ENCODE measurements around the gene ANKMY1. TPM values are rescaled to one million over a fixed set of nuclear protein-coding genes. Genes with fewer than 3 reads are reported as not detected.

The ANKMY1 gene
- total RNA-seq, 1 donor from 2014 or later = 7.2 TPM

DNA sequence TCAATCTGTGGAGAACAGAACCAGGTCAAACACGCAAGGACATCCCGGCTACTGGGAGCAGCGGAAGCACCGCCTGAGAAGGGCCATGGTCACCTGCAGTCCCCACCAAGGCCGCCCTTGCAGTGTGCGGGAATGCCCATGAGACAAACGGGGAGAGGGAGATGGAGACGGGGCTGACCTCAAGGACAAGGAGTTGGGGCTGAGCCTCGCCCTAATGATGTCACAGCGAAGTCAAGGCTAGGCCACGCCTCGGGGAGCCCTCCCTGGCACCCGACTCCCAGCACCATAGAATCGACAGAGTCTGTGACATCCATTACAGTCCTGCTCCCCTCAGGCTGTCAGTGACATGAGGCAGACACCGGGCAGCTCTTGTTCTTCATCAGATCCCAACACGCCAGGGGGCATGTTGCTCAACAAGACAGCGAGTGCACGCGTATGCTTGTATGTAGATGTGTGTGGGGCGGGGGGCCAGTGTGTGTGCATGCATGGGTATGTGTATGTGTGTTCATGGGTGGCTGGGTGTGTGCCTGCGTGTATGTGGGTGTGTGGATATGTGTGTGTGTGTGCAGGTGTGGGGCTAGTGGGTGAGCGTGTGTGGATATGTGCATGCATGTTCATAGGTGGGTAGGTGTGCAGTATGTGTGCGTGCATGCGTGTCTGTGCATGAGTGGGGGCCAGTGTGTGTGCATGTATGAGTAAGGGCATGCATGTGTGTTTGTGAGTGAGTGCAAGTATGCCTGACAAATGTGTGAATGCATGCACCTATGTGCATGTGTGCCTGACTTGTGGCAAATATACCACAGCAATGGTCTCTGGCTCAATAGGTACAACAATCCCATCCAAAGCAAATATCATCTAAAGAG is 57.0 kb downstream of the ANKMY1 start:
- H3K9ac ChIP-seq (ENCODE audit: low read length) = no peak overlapping the region
- H3K9me3 ChIP-seq (ENCODE audit: insufficient read depth, low read depth, low read length) = no peaks in the 10 kb centered on the region
- H3K4me3 Mint-ChIP-seq (ENCODE audit: unreplicated experiment) = no peak overlapping the region
- no peaks in the 10 kb centered on the region for H3K27me3 ChIP-seq (ENCODE audit: insufficient read depth, low read length)
- H3K36me3 ChIP-seq (ENCODE audit: insufficient read depth, low read length) = no peaks in the 10 kb centered on the region
- TF ChIP-seq, protein P1, sequence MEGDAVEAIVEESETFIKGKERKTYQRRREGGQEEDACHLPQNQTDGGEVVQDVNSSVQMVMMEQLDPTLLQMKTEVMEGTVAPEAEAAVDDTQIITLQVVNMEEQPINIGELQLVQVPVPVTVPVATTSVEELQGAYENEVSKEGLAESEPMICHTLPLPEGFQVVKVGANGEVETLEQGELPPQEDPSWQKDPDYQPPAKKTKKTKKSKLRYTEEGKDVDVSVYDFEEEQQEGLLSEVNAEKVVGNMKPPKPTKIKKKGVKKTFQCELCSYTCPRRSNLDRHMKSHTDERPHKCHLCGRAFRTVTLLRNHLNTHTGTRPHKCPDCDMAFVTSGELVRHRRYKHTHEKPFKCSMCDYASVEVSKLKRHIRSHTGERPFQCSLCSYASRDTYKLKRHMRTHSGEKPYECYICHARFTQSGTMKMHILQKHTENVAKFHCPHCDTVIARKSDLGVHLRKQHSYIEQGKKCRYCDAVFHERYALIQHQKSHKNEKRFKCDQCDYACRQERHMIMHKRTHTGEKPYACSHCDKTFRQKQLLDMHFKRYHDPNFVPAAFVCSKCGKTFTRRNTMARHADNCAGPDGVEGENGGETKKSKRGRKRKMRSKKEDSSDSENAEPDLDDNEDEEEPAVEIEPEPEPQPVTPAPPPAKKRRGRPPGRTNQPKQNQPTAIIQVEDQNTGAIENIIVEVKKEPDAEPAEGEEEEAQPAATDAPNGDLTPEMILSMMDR (IDR thresholded peaks at IDR 0.05; ENCODE audit: insufficient read depth, low read depth, low read length) = no peak
- no peak for TF ChIP-seq EZH2 (IDR thresholded peaks at IDR 0.05; ENCODE audit: insufficient read depth, low read length)
- no peak for DNase-seq (ENCODE audit: low read depth)
- H3K27ac Mint-ChIP-seq (ENCODE audit: unreplicated experiment) = no peak overlapping the region
- no peaks in the 10 kb centered on the region for H3K4me1 ChIP-seq (ENCODE audit: insufficient read depth, low read length)
- no peaks in the 10 kb centered on the region for H3K4me1 Mint-ChIP-seq (ENCODE audit: low read depth, unreplicated experiment)
- H3K4me3 ChIP-seq (ENCODE audit: insufficient read depth, low read depth, low read length) = no peak overlapping the region
- peaks cover 5% of the 10 kb centered on the region for H3K36me3 Mint-ChIP-seq (ENCODE audit: low read depth, unreplicated experiment)
- H2AFZ ChIP-seq (ENCODE audit: low read depth, low read length) = no peak overlapping the region
- peaks cover under 1% of the 10 kb centered on the region for H3K9me3 Mint-ChIP-seq (ENCODE audit: unreplicated experiment)
- H3K27ac ChIP-seq (ENCODE audit: low read depth, low read length) = no peak overlapping the region
- no peaks in the 10 kb centered on the region for H3K79me2 ChIP-seq (ENCODE audit: insufficient read depth, low read length)
- no peaks in the 10 kb centered on the region for H4K20me1 ChIP-seq (ENCODE audit: insufficient read depth, low read length)
- H3K27me3 Mint-ChIP-seq (ENCODE audit: low read depth, unreplicated experiment) = peaks cover 12% of the 10 kb centered on the region
- H3K4me2 ChIP-seq (ENCODE audit: low read length) = no peak overlapping the region
- no peak for FAIRE-seq

DNA sequence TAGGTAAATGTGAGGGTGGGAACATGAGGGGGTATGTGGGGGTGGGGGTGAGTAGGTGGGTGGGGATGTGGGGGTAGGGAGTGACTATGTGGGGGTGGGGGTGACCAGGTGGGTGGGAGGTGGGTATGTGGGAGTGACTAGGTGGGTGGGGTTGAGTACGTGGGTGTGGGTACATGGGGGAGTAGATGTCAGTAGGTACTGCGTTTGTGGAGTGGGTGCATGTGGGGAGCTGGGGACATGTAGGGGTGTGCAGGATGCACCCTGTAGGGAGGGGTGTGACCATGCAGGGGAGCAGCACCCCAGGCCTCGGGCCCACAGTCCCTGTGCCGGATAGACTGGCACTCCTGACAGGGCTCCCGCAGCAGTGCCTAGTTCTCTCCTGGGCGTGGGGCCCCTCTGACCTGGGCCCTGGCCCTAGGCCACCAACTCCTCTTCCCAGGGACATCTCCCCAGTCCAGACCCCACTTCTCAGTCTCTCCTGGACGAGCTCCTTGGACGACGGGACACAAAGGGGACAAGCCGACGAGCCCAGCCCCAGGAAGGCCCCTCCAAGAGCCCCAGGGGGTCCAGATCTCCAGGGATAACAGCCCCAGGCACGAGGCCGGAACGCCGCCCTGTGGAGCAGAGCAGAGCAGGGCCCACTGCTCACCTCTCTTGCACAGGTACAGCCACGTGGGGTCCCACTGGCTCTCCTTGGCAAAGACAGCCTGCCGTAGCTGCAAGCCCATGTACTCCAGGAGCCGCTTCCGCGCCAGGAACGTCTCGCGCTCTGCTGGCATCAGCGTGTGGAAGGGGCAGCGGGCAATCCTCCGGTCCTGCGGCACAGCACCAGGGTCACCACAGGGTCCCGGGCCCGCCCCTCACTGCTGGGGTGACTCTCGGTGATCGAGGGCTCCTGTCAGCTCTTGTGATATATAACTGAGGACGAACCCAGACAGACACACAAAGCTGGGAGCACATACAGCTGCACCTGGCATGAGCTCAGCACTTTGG is 58.2 kb downstream of the ANKMY1 start:
- no peaks in the 10 kb centered on the region for H3K9me3 ChIP-seq (ENCODE audit: insufficient read depth, low read depth, low read length)
- Mint-ChIP-seq H3K27me3 (ENCODE audit: low read depth, unreplicated experiment) (peaks cover 13% of the 10 kb centered on the region), H3K27ac (ENCODE audit: unreplicated experiment) (no peak overlapping the region), H3K4me1 (ENCODE audit: low read depth, unreplicated experiment) (no peaks in the 10 kb centered on the region), H3K4me3 (ENCODE audit: unreplicated experiment) (no peak overlapping the region), H3K36me3 (ENCODE audit: low read depth, unreplicated experiment) (peaks cover 5% of the 10 kb centered on the region), H3K9me3 (ENCODE audit: unreplicated experiment) (peaks cover 10% of the 10 kb centered on the region)
- DNase-seq (ENCODE audit: low read depth) (no peak), FAIRE-seq (no peak)
- H3K9ac ChIP-seq (ENCODE audit: low read length) = no peak overlapping the region
- H3K79me2 ChIP-seq (ENCODE audit: insufficient read depth, low read length) = no peaks in the 10 kb centered on the region
- H4K20me1 ChIP-seq (ENCODE audit: insufficient read depth, low read length) = no peaks in the 10 kb centered on the region
- H3K27ac ChIP-seq (ENCODE audit: low read depth, low read length) = no peak overlapping the region
- H3K27me3 ChIP-seq (ENCODE audit: insufficient read depth, low read length) = no peaks in the 10 kb centered on the region
- no peak overlapping the region for H3K4me3 ChIP-seq (ENCODE audit: insufficient read depth, low read depth, low read length)
- no peaks in the 10 kb centered on the region for H3K4me1 ChIP-seq (ENCODE audit: insufficient read depth, low read length)
- no peaks in the 10 kb centered on the region for H3K36me3 ChIP-seq (ENCODE audit: insufficient read depth, low read length)
- H2AFZ ChIP-seq (ENCODE audit: low read depth, low read length) = no peak overlapping the region
- no peak overlapping the region for H3K4me2 ChIP-seq (ENCODE audit: low read length)
- TF ChIP-seq, protein P1 (IDR thresholded peaks at IDR 0.05; ENCODE audit: insufficient read depth, low read depth, low read length) = no peak
- no peak for TF ChIP-seq EZH2 (IDR thresholded peaks at IDR 0.05; ENCODE audit: insufficient read depth, low read length)

Measured in astrocyte (in vitro differentiated cells and primary cell).